IMR-90 (cell line): ENCODE results near the gene C13orf46. TPM values are rescaled to one million over a fixed set of nuclear protein-coding genes. Genes with fewer than 3 reads are reported as not detected.

Experiments used
- ATAC-seq: fragments of 200-7000 bp; cut with Tn5 transposase; 2 replicates; pipeline ENCODE4 v1.9.1; 2020; ENCODE audit warnings: low read depth, mild to moderate bottlenecking, moderate library complexity
- BruUV-seq: library from RNA; stranded (reverse); fragments of 400-500 nt; replicated peaks from 2 replicates; lab custom pipeline; 2021; lab: Mats Ljungman, UMichigan
- CTCF ChIA-PET: fragments of 300-600 bp; formaldehyde crosslinking; extraction: SDS; loops from one replicate; lab custom pipeline; 2021; ENCODE audit warnings: antibody characterized with exemption; lab: Yijun Ruan, JAX
- POLR2A ChIA-PET: fragments of 300-600 bp; sonication (Branson Sonifier 250); formaldehyde crosslinking; loops from one replicate; lab custom pipeline; 2022; ENCODE audit warnings: antibody characterized with exemption; ENCODE audit not compliant: unreplicated experiment; lab: Charles Lee
- DNase-seq: peaks from one replicate; pipeline ENCODE4 v3.0.0; 2013
- H2AFZ ChIP-seq: replicated peaks from 2 replicates; pipeline ENCODE3; 2013; ENCODE audit warnings: low read length, mild to moderate bottlenecking; ENCODE audit not compliant: poor library complexity
- H2AK5ac ChIP-seq: 2 replicates; pipeline ENCODE4 v1.6.1; 2013; ENCODE audit warnings: low read depth, low read length, inconsistent platforms
- H2AK9ac ChIP-seq: replicated peaks from 2 replicates; pipeline ENCODE3; 2013; ENCODE audit warnings: mild to moderate bottlenecking, low read depth, low read length, moderate library complexity; ENCODE audit not compliant: poor library complexity
- H2BK120ac ChIP-seq: 2 replicates; pipeline ENCODE4 v1.6.1; 2013; ENCODE audit warnings: low read depth, low read length, inconsistent platforms
- H2BK15ac ChIP-seq: 3 replicates; pipeline ENCODE4 v1.6.1; 2013; ENCODE audit warnings: low read depth, low read length, inconsistent platforms
- H2BK20ac ChIP-seq: 2 replicates; pipeline ENCODE4 v1.6.1; 2013; ENCODE audit warnings: low read depth, mild to moderate bottlenecking, inconsistent platforms, low read length, moderate library complexity
- H2BK5ac ChIP-seq: 2 replicates; pipeline ENCODE4 v1.6.1; 2013; ENCODE audit warnings: mild to moderate bottlenecking, low read depth, low read length, inconsistent platforms; ENCODE audit not compliant: poor library complexity, severe bottlenecking
- H3K14ac ChIP-seq: replicated peaks from 2 replicates; pipeline ENCODE4 v1.6.1; 2013; ENCODE audit warnings: low read depth, low read length, inconsistent platforms
- H3K18ac ChIP-seq: 2 replicates; pipeline ENCODE4 v1.6.1; 2013; ENCODE audit warnings: low read depth, low read length, control low read depth
- H3K23ac ChIP-seq: 2 replicates; pipeline ENCODE4 v1.6.1; 2013; ENCODE audit warnings: low read depth, low read length, inconsistent platforms
- H3K27ac ChIP-seq: 2 replicates; pipeline ENCODE4 v1.5.1; 2013; ENCODE audit warnings: mild to moderate bottlenecking, control low read depth, low read length; ENCODE audit not compliant: insufficient read depth
- H3K27me3 ChIP-seq: 2 replicates; pipeline ENCODE4 v1.6.1; 2013; ENCODE audit warnings: low read length; ENCODE audit not compliant: control insufficient read depth, insufficient read depth
- H3K36me3 ChIP-seq: 2 replicates; pipeline ENCODE4 v1.6.1; 2013; ENCODE audit warnings: low read length, mixed read lengths; ENCODE audit not compliant: control insufficient read depth, insufficient read depth
- H3K4ac ChIP-seq: 2 replicates; pipeline ENCODE4 v1.6.1; 2013; ENCODE audit warnings: low read depth, low read length, inconsistent platforms
- H3K4me1 ChIP-seq: 2 replicates; pipeline ENCODE4 v1.6.1; 2013; ENCODE audit warnings: low read length, mixed read lengths; ENCODE audit not compliant: control insufficient read depth, insufficient read depth
- H3K4me2 ChIP-seq: 2 replicates; pipeline ENCODE4 v1.6.1; 2013; ENCODE audit warnings: low read depth, mild to moderate bottlenecking, control low read depth, low read length, moderate library complexity
- H3K4me3 ChIP-seq: 2 replicates; pipeline ENCODE4 v1.5.1; 2013; ENCODE audit warnings: low read depth, mild to moderate bottlenecking, control low read depth, low read length, moderate library complexity; ENCODE audit not compliant: insufficient read depth
- H3K56ac ChIP-seq: 2 replicates; pipeline ENCODE4 v1.6.1; 2013; ENCODE audit warnings: low read length, inconsistent platforms; ENCODE audit not compliant: insufficient read depth; ENCODE audit errors: extremely low read depth
- H3K79me1 ChIP-seq, 2 experiments: 2 replicates each; pipeline ENCODE4 v1.6.1; 2013; ENCODE audit warnings: low read length in 2 of 2, inconsistent platforms in 1 of 2, low read depth in 1 of 2
- H3K9ac ChIP-seq: 2 replicates; pipeline ENCODE4 v1.6.1; 2013; ENCODE audit warnings: low read depth, low read length, control low read depth
- H3K9me1 ChIP-seq: 2 replicates; pipeline ENCODE4 v1.6.1; 2013; ENCODE audit warnings: low read length, inconsistent platforms; ENCODE audit not compliant: insufficient read depth
- H3K9me3 ChIP-seq: 2 replicates; pipeline ENCODE4 v1.6.1; 2013; ENCODE audit warnings: low read length; ENCODE audit not compliant: control insufficient read depth, insufficient read depth
- H4K20me1 ChIP-seq: 2 replicates; pipeline ENCODE4 v1.6.1; 2013; ENCODE audit warnings: low read length, inconsistent platforms; ENCODE audit not compliant: insufficient read depth
- H4K5ac ChIP-seq: 2 replicates; pipeline ENCODE4 v1.6.1; 2013; ENCODE audit warnings: mild to moderate bottlenecking, low read depth, low read length, control low read depth
- H4K8ac ChIP-seq, 2 experiments: 2 replicates each; pipeline ENCODE4 v1.6.1; 2013; ENCODE audit warnings: low read depth in 2 of 2, low read length in 2 of 2, control low read depth in 1 of 2, inconsistent platforms in 1 of 2
- H4K91ac ChIP-seq: 2 replicates; pipeline ENCODE4 v1.6.1; 2013; ENCODE audit warnings: low read depth, low read length, inconsistent platforms; ENCODE audit not compliant: insufficient read depth
- MAZ ChIP-seq: IDR thresholded peaks from 2 replicates; pipeline ENCODE4 v1.6.1; 2012; ENCODE audit warnings: low read depth, mild to moderate bottlenecking, low read length, improper control_type of control experiment, moderate library complexity, borderline replicate concordance
- SMC3 ChIP-seq: fragments of 150-350 bp; IDR thresholded peaks from 2 replicates; pipeline ENCODE4 v1.6.1; 2016; ENCODE audit warnings: low read depth, mild to moderate bottlenecking, antibody characterized with exemption, low read length, moderate library complexity
- WGBS, 2 experiments: methylation state at CpG; one replicate each; pipeline versions ENCODE4 v1.1.5 to v1.1.7; 2013; ENCODE audit warnings: missing lambda C conversion rate in 2 of 2; ENCODE audit not compliant: insufficient read length in 1 of 2; ENCODE audit errors: extremely low coverage in 2 of 2; 5-methylcytosine and 5-hydroxymethylcytosine counted together
- dilution Hi-C: fragments of 300-500 bp; cut with HindIII; formaldehyde crosslinking; loops from one replicate; pipeline ENCODE4 v1.14.3; 2018; ENCODE audit warnings: low sequenced_read_pairs; ENCODE audit not compliant: unreplicated experiment
- in situ Hi-C: fragments of 300-500 bp; cut with MboI; formaldehyde crosslinking; loops from 3 replicates; pipeline ENCODE4 v1.14.3; 2019; ENCODE audit warnings: low sequenced_read_pairs, inconsistent platforms, mixed read lengths
- intact Hi-C: fragments of 100-400 bp; cut with micrococcal nuclease; formaldehyde crosslinking; loops from 2 replicates; pipeline ENCODE4 v1.10.0; 2022
- polyA plus RNA-seq, 3 experiments: library from polyadenylated mRNA; depleted of rRNA; stranded (reverse); fragments of >200 nt; gene quantifications; 2 replicates each; pipeline ENCODE4 v1.2.3, GENCODE V29; 2012; ENCODE audit warnings: low replicate concordance in 1 of 3
- total RNA-seq: library from RNA; depleted of rRNA; stranded (reverse); fragments of >200 nt; gene quantifications from 2 replicates; pipeline ENCODE4 v1.2.3, GENCODE V29; 2012

The C13orf46 gene
- total and polyA plus RNA-seq, 2 of the 4 experiments (the other 2 are of a cell fraction): under 0.01 to 2.1 TPM

DNA sequence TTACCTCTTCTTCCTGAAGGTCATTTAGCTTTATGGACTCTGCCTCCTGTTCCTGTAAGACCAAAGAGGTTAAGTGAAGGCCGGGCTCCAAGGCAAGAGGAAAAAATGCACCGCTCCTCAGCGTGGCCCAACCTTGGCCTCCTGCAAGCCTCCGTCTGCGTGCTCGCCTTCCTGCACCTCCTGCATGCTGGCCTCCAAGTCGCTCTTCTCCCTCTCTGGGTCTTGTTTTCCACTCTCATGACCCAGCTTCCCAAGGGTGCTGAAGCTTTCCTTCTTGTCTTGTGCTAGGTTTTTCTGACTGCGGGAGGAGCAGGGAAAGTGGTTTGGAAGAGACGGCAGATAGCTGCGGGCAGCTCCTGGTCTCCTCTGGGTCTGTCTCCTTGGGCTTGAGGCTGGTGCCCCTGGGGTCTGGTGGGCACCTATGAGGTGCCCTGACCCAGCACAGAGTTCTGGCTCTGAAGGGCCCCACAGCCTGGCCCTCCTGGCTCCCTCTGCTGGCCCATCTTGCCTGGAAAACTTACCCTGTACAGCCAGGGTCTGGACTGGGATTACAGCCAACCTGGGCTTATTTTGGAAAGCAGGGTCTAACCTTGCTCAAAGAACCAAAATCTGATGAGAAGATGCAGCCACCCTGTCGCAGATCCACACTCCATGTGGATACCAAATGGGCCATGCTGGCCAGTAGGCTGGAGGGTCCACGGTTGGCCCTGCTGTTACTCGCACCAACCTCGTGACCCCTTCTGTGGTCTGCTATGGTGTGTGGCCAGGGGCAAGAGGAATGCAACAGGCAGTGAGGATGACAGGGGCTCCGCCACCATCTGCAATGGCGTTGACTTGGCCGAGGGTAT lies 5.2 kb downstream of the C13orf46 start:
- Histone ChIP-seq H4K20me1 (peaks cover 7% of the 10 kb centered on the region; the same call in 1 of the 2 replicates), H3K23ac (no peak overlapping the region), H3K4me2 (no peak overlapping the region), H3K56ac (no peak overlapping the region), H3K18ac (no peak overlapping the region), H3K36me3 (peaks cover 41% of the 10 kb centered on the region), H2BK15ac (no peak overlapping the region), H2AK5ac (no peak overlapping the region), H3K4me1 (peaks cover 2% of the 10 kb centered on the region), H2AFZ (no peak overlapping the region), H3K14ac (no peak overlapping the region), H2AK9ac (no peak overlapping the region), H4K91ac (no peak overlapping the region), H4K5ac (no peak overlapping the region), H3K9me3 (no peaks in the 10 kb centered on the region), H2BK20ac (no peak overlapping the region), H3K9me1 (peaks cover 4% of the 10 kb centered on the region; the same call in 1 of the 2 replicates), H3K27ac (no peak overlapping the region), H3K9ac (no peak overlapping the region), H4K8ac (no peak overlapping the region), H3K4ac (no peak overlapping the region), H2BK120ac (no peak overlapping the region), H3K27me3 (no peaks in the 10 kb centered on the region), H3K4me3 (no peak overlapping the region), H3K79me1 (peaks cover 8 to 50% of the 10 kb centered on the region in 2 experiments; a peak in 3 of 4 replicates), H2BK5ac (no peak overlapping the region)
- ChIA-PET POLR2A (no interaction called here), CTCF (no interaction called here)
- BruUV-seq: no TSS peak
- dilution Hi-C loops (no loop called here), in situ Hi-C loops (no loop called here), intact Hi-C loops (no loop called here)
- ATAC-seq (no peak), DNase-seq (no peak)
- TF ChIP-seq MAZ: no peak
- no peak for TF ChIP-seq SMC3
- 98% methylated on average over 11 of the region's 17 CpGs; no CpG with 5 or more reads in 1 of the 2 experiments for WGBS, 2 experiments
